GM19240 (cell line): ENCODE data around the gene ARHGAP1.

Experiments used
- DNase-seq: peaks from one replicate; pipeline ENCODE4 v3.0.0; 2011; ENCODE audit warnings: low spot score; ENCODE audit not compliant: insufficient read length

Gene ARHGAP1

GRCh38 chr11:46640036-46640788 lies 60.2 kb downstream of the ARHGAP1 start:
- no peak for DNase-seq

- DNase-seq: no peak
Observed at GRCh38 chr11:46639197-46639839, 61.1 kb downstream of the ARHGAP1 start.

DNA sequence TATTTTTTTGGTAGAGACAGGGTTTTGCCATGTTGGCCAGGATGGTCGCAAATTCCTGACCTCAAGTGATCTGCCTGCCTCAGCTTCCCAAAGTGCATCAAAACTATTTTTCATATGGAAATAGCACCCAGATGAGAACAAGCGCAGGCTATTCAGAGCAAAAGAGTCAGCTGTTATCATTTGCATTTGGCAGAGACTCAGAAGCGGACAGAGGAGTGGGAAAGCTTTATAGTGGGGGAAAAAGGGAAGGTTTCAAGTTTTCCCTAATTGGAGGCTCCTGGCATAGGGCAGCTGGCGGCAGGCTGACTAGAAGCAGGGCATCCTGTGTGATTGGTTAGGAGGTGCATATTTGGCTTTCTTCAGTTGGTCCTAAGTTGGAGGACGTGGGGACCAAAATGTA lies 62.9 kb downstream of the ARHGAP1 start:
- DNase-seq: no peak

DNA sequence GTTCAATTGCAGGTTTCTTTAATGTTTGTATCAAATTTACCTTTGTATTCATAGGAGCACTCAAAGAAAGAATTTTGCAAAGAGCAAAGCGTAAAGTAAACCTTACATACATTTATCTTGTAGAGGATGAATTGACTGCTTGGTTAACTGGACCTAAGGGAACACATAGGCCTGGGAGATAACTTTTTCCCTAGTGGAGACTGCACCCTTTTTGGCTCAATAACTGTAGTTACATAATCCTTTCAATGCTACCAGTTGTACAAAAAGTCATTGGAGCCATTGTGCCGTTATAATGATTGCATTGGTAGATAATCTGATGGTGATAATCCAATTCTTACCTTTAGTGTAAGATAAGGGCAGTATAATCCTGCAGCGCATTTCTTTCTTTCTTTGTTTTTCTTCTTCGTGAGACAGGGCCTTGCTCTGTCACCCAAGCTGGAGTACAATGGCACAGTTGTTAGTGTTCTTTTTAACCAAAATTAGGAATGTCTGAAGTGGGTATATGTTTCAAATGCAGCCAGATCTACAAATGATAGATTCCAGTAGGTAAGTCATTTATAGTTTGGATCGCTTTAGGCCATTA lies 64.8 kb downstream of the ARHGAP1 start:
- DNase-seq: no peak

- DNase-seq: no peak
Observed at GRCh38 chr11:46633291-46634217, 66.9 kb downstream of the ARHGAP1 start.

GRCh38 chr11:46632502-46632901 lies 67.9 kb downstream of the ARHGAP1 start:
- DNase-seq: no peak

- no peak for DNase-seq
Observed at GRCh38 chr11:46631676-46632075, 68.7 kb downstream of the ARHGAP1 start.

- DNase-seq: no peak
Observed at GRCh38 chr11:46630237-46630636, 70.2 kb downstream of the ARHGAP1 start.

DNA sequence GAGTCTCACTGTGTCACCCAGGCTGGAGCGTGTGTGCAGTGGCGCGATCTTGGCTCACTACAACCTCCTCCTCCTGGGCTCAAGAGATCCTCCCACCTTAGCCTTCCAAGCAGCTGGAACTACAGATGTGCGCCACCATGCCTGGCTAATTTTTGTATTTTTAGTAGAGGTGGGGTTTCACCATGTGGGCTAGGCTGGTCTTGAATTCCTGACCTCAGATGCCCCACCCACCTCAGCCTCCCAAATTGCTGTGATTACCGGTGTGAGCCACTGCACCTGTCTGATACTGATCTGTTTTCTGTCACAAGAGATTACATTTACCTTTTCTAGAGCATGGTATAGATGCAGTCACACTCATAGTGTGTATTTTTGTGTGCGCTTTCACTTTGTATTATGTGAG lies 71.5 kb downstream of the ARHGAP1 start:
- DNase-seq: no peak
